Activated CD8-positive, alpha-beta memory T cell treated with anti-CD3 and anti-CD28 coated beads for 24 hours (primary cell): Measurements from ENCODE around the gene SLC26A9.
"Not testable (repeated sequence)": the region's sequence is repeated elsewhere in the genome, so short reads cannot be mapped to it uniquely, and the experiment has no call there.

Source experiments
- DNase-seq: peaks from one replicate; pipeline ENCODE4 v3.0.0-alpha.2; 2020

The SLC26A9 gene

DNA sequence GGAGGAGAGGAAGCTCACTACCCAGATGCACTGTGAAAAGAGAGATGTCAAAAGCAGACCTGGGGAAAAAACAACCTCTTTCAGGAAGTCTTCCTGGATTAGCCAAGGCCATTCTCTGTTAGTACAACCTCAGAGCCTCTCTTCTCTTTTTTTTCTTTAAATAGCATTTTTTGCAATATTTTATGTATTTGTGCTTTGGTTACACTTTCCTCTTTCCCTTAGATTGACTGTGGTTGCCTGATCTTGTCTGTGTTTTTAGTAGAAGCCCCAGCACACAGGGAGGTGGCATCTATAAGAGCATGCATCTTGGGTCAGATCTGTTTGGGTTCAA lies 18.8 kb downstream of the SLC26A9 start:
- no peak for DNase-seq

GRCh38 chr1:205923651-205924459 lies 19.4 kb downstream of the SLC26A9 start:
- DNase-seq, result no peak

- no peak for DNase-seq
These were observed 20.4 kb downstream of the SLC26A9 start for GRCh38 chr1:205922806-205923205.

- no peak for DNase-seq
These were observed 20.9 kb downstream of the SLC26A9 start for GRCh38 chr1:205922314-205922713.

DNA sequence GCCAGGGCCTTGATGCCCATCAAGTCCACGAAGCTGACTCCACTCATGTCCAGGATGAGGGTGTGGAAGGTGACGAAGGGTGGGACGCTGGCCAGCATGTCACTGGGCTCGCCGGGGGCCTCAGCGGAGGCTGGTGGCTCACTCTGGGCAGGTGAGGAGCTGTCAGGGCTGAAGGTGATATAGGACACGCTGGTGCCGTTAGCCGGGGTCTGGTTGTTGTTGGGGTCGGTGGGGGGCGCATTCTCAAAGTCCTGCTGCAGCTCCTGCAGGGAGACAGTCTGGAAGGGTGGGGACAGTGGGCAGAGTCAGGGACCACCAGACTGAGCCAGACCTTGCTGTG lies 21.7 kb downstream of the SLC26A9 start:
- DNase-seq, result peak; percentile 43

- DNase-seq, result peak; percentile 35
These were observed 22.2 kb downstream of the SLC26A9 start for GRCh38 chr1:205920861-205921569.

- peak; percentile 33 for DNase-seq
These were observed 23.1 kb downstream of the SLC26A9 start for GRCh38 chr1:205920159-205920558.

GRCh38 chr1:205918955-205919746 lies 24.1 kb downstream of the SLC26A9 start:
- peak; percentile 87 for DNase-seq

DNA sequence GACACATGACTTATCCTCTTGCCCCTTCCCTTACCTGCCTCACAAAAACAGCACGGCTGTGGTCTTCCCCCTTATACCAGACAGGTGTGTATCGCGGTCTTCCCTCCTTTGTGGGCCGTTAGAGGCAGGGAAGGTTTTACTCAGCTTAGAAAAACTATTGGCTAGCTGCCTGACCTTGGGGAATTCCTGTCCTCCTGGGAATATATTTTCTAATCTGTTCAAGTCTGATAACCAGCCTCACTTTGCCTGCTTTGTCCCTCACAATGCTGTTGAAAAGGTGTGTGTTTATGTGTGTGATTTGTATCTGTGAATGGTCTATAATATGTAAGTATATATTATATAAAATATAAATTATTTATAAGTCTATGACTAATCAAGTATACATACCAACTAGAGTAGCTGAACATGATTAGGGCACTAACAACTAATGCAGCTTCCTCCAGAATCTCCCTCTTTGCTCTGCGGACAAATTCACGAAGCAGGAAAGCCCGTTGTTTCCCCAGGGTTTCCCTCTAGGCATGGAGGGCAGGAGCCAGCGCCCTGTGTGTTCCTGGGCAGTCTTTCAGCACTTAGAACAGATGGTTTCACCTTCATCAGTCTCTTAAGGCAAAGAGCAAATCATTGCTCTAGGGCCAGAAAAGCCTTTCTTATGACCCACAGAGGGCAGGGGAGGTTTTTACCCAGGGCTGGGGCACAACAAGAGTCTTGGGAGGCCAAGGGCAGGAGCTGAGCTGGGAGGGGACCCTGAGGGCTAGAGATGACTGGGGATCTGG lies 25.6 kb downstream of the SLC26A9 start:
- DNase-seq, result peak; percentile 40

DNA sequence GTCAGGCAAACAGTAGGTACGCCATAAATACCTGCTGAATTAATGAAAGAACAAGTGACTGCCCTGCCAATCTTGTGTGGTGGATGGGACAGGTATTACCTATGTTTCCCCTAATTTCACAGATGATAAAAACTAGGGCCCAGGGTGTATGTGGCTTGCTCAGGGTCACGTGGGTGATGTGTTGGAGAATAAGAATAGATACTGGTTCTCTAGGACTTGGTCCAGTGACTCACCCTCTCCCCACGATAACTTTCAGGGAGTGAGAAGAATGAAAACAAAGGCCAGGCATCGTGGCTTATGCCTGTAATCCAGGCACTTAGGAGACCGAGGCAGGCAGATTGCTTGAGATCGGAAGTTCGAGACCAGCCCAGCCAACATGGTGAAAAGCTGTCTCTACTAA lies 26.7 kb downstream of the SLC26A9 start:
- DNase-seq, result peak; percentile 17

DNA sequence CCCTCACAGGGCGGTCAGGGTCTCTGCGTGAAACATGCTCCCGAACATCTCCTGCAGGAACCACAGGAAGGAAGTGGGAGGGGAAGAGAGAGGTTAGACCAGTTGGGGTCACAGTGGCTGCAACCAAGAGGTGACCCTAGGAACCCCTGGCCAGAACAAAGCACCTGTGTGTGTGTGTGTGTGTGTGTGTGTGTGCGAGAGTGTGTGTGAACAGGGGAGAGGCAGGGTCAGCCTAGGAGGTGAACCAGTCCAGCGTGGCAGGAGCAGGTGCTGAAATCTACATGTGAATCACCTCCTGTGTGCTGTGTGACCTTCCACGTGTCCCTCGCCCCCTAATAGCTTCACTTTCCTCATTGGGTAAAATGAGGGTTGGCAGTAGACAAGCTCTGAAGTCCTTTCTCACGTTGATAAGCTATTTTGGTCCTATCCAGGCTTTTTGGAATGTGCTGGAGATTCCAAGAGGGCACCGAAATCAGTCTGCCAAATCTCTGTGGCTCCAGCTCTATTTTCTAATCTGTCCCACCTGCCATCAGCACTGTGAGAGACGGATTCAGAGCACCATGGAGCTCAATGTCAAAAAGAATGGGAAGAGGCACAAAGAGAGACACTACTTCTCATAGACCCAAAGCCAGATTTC lies 27.8 kb downstream of the SLC26A9 start:
- peak; percentile 28 for DNase-seq

- DNase-seq, result peak; percentile 33
These were observed 28.5 kb downstream of the SLC26A9 start for GRCh38 chr1:205914730-205915129.

DNA sequence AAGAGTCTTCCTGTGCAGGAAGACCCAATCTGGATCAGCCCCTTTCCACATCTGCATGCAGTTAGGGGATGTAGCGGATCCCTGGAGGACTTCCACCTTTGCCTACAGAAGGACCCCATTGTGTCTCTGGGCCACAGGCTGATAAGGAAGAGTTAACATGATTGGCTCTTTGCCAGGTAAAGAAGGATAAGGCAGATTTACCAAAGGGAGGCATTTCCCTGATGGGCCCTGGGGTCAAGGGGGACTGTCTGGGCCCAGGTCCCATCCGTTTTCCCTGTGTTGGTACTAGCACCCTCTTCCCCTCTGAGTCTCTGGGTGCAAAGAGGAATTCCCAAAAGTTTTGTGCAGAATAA lies 29.1 kb downstream of the SLC26A9 start:
- DNase-seq, result peak; percentile 45

GRCh38 chr1:205913451-205914154 lies 29.7 kb downstream of the SLC26A9 start:
- peak; percentile 30 for DNase-seq

DNA sequence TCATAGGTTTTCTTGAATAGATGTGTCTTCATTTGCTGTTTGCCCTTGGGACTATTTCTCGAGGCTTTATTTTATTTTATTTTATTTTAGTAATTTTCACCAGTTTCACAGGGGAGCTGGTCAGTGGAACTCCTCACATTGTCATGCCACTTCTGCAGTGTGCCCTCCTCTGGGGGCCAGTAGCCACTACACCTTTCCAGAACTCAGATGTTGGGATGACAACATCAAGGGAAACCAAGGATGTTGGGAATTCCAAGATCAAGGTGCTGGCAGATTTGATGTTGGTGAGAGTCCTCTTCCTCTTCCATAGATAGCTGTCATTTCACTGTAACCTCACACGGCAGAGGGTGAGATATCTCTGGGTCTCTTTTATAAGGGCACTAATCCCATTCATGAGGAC lies 35.5 kb downstream of the SLC26A9 start:
- DNase-seq, result no peak

DNA sequence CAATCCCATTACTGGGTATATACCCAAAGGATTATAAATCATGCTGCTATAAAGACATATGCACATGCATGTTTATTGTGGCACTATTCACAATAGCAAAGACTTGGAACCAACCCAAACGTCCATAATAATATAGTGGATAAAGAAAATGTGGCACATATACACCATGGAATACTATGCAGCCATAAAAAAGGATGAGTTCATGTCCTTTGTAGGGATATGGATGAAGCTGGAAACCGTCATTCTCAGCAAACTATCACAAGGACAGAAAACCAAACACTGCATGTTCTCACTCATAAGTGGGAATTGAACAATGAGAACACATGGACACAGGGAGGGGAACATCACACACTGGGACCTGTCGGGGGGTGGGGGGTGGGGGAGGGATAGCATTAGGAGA lies 38.2 kb downstream of the SLC26A9 start:
- not testable (repeated sequence) for DNase-seq

GRCh38 chr1:205896351-205896750 lies 46.9 kb downstream of the SLC26A9 start:
- DNase-seq, result no peak

- DNase-seq, result not testable (repeated sequence)
These were observed 49.1 kb downstream of the SLC26A9 start for GRCh38 chr1:205894119-205894518.

GRCh38 chr1:205892175-205892574 lies 51.1 kb downstream of the SLC26A9 start:
- DNase-seq, result not testable (repeated sequence)

DNA sequence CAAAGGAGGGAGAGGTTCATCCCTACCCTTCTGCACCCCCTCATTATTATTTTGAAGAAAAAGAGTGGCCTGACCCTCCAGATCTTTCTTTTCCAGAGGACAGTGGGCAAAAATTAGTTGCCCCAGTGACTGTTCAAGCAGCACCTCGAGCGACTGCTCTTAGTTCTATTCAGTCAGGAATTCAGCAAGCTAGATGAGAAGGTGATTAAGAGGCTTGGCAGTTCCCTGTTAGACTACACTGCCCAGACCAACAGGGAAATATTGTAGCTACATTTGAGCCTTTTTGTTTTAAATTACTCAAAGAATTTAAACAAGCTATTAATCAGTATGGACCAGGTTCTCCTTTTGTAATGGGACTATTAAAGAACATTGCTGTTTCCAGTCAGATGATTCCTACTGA lies 51.8 kb downstream of the SLC26A9 start:
- DNase-seq, result not testable (repeated sequence)

DNA sequence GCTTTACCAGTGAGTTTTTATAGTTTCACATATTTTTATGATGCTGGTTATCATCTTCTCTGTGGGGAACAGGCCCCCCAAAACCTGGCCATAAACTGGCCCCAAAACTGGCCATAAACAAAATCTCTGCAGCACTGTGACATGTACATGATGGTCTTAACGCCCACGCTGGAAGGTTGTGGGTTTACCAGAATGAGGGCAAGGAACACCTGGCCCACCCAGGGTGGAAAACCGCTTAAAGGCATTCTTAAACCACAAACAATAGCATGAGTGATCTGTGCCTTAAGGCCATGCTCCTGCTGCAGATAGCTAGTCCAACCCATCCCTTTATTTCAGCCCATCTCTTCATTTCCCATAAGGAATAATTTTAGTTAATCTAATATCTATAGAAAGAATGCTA lies 52.6 kb downstream of the SLC26A9 start:
- not testable (repeated sequence) for DNase-seq

DNA sequence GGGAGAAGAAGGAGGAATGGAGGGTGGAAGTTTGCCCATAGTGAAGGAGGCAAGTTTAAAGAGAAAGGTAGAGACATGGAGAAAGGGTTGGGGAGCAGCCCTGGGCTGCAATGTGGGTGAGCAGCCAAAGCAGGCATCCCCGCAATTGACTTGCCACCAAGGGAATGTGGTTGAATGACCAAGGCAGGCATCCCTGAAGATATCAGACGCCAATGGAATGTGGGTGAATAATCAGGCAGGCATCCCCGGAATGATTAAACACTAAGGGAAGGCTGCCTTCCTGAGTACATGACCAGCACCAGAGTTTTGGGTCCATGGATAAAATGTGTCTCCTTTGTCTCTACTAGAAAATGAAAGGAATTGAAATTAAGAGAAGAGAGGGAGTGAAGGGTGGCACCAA lies 53.5 kb downstream of the SLC26A9 start:
- not testable (repeated sequence) for DNase-seq
